IMR-90 (cell line): ENCODE results near the gene MPZL1. TPM values are rescaled to one million over a fixed set of nuclear protein-coding genes. Genes with fewer than 3 reads are reported as not detected.

Experiments
- ATAC-seq: fragments of 200-7000 bp; cut with Tn5 transposase; 2 replicates; pipeline ENCODE4 v1.9.1; 2020; ENCODE audit warnings: low read depth, mild to moderate bottlenecking, moderate library complexity
- BruUV-seq: library from RNA; stranded (reverse); fragments of 400-500 nt; replicated peaks from 2 replicates; lab custom pipeline; 2021; lab: Mats Ljungman, UMichigan
- CTCF ChIA-PET: fragments of 300-600 bp; formaldehyde crosslinking; extraction: SDS; loops from one replicate; lab custom pipeline; 2021; ENCODE audit warnings: antibody characterized with exemption; lab: Yijun Ruan, JAX
- POLR2A ChIA-PET: fragments of 300-600 bp; sonication (Branson Sonifier 250); formaldehyde crosslinking; loops from one replicate; lab custom pipeline; 2022; ENCODE audit warnings: antibody characterized with exemption; ENCODE audit not compliant: unreplicated experiment; lab: Charles Lee
- DNase-seq: peaks from one replicate; pipeline ENCODE4 v3.0.0; 2013
- H2AFZ ChIP-seq: replicated peaks from 2 replicates; pipeline ENCODE3; 2013; ENCODE audit warnings: low read length, mild to moderate bottlenecking; ENCODE audit not compliant: poor library complexity
- H2AK5ac ChIP-seq: 2 replicates; pipeline ENCODE4 v1.6.1; 2013; ENCODE audit warnings: low read depth, low read length, inconsistent platforms
- H2AK9ac ChIP-seq: replicated peaks from 2 replicates; pipeline ENCODE3; 2013; ENCODE audit warnings: mild to moderate bottlenecking, low read depth, low read length, moderate library complexity; ENCODE audit not compliant: poor library complexity
- H2BK120ac ChIP-seq: 2 replicates; pipeline ENCODE4 v1.6.1; 2013; ENCODE audit warnings: low read depth, low read length, inconsistent platforms
- H2BK15ac ChIP-seq: 3 replicates; pipeline ENCODE4 v1.6.1; 2013; ENCODE audit warnings: low read depth, low read length, inconsistent platforms
- H2BK20ac ChIP-seq: 2 replicates; pipeline ENCODE4 v1.6.1; 2013; ENCODE audit warnings: low read depth, mild to moderate bottlenecking, inconsistent platforms, low read length, moderate library complexity
- H2BK5ac ChIP-seq: 2 replicates; pipeline ENCODE4 v1.6.1; 2013; ENCODE audit warnings: mild to moderate bottlenecking, low read depth, low read length, inconsistent platforms; ENCODE audit not compliant: poor library complexity, severe bottlenecking
- H3K14ac ChIP-seq: replicated peaks from 2 replicates; pipeline ENCODE4 v1.6.1; 2013; ENCODE audit warnings: low read depth, low read length, inconsistent platforms
- H3K18ac ChIP-seq: 2 replicates; pipeline ENCODE4 v1.6.1; 2013; ENCODE audit warnings: low read depth, low read length, control low read depth
- H3K23ac ChIP-seq: 2 replicates; pipeline ENCODE4 v1.6.1; 2013; ENCODE audit warnings: low read depth, low read length, inconsistent platforms
- H3K27ac ChIP-seq: 2 replicates; pipeline ENCODE4 v1.5.1; 2013; ENCODE audit warnings: mild to moderate bottlenecking, control low read depth, low read length; ENCODE audit not compliant: insufficient read depth
- H3K27me3 ChIP-seq: 2 replicates; pipeline ENCODE4 v1.6.1; 2013; ENCODE audit warnings: low read length; ENCODE audit not compliant: control insufficient read depth, insufficient read depth
- H3K36me3 ChIP-seq: 2 replicates; pipeline ENCODE4 v1.6.1; 2013; ENCODE audit warnings: low read length, mixed read lengths; ENCODE audit not compliant: control insufficient read depth, insufficient read depth
- H3K4ac ChIP-seq: 2 replicates; pipeline ENCODE4 v1.6.1; 2013; ENCODE audit warnings: low read depth, low read length, inconsistent platforms
- H3K4me1 ChIP-seq: 2 replicates; pipeline ENCODE4 v1.6.1; 2013; ENCODE audit warnings: low read length, mixed read lengths; ENCODE audit not compliant: control insufficient read depth, insufficient read depth
- H3K4me2 ChIP-seq: 2 replicates; pipeline ENCODE4 v1.6.1; 2013; ENCODE audit warnings: low read depth, mild to moderate bottlenecking, control low read depth, low read length, moderate library complexity
- H3K4me3 ChIP-seq: 2 replicates; pipeline ENCODE4 v1.5.1; 2013; ENCODE audit warnings: low read depth, mild to moderate bottlenecking, control low read depth, low read length, moderate library complexity; ENCODE audit not compliant: insufficient read depth
- H3K56ac ChIP-seq: 2 replicates; pipeline ENCODE4 v1.6.1; 2013; ENCODE audit warnings: low read length, inconsistent platforms; ENCODE audit not compliant: insufficient read depth; ENCODE audit errors: extremely low read depth
- H3K79me1 ChIP-seq, 2 experiments: 2 replicates each; pipeline ENCODE4 v1.6.1; 2013; ENCODE audit warnings: low read length in 2 of 2, inconsistent platforms in 1 of 2, low read depth in 1 of 2
- H3K9ac ChIP-seq: 2 replicates; pipeline ENCODE4 v1.6.1; 2013; ENCODE audit warnings: low read depth, low read length, control low read depth
- H3K9me1 ChIP-seq: 2 replicates; pipeline ENCODE4 v1.6.1; 2013; ENCODE audit warnings: low read length, inconsistent platforms; ENCODE audit not compliant: insufficient read depth
- H3K9me3 ChIP-seq: 2 replicates; pipeline ENCODE4 v1.6.1; 2013; ENCODE audit warnings: low read length; ENCODE audit not compliant: control insufficient read depth, insufficient read depth
- H4K20me1 ChIP-seq: 2 replicates; pipeline ENCODE4 v1.6.1; 2013; ENCODE audit warnings: low read length, inconsistent platforms; ENCODE audit not compliant: insufficient read depth
- H4K5ac ChIP-seq: 2 replicates; pipeline ENCODE4 v1.6.1; 2013; ENCODE audit warnings: mild to moderate bottlenecking, low read depth, low read length, control low read depth
- H4K8ac ChIP-seq, 2 experiments: 2 replicates each; pipeline ENCODE4 v1.6.1; 2013; ENCODE audit warnings: low read depth in 2 of 2, low read length in 2 of 2, control low read depth in 1 of 2, inconsistent platforms in 1 of 2
- H4K91ac ChIP-seq: 2 replicates; pipeline ENCODE4 v1.6.1; 2013; ENCODE audit warnings: low read depth, low read length, inconsistent platforms; ENCODE audit not compliant: insufficient read depth
- BHLHE40 ChIP-seq: fragments of 150-350 bp; IDR thresholded peaks from 2 replicates; pipeline ENCODE4 v1.6.1; 2016; ENCODE audit warnings: mild to moderate bottlenecking, low read depth, low read length
- CEBPB ChIP-seq: IDR thresholded peaks from 2 replicates; pipeline ENCODE4 v1.6.1; 2012; ENCODE audit warnings: low read depth, low read length, improper control_type of control experiment
- CHD1 ChIP-seq: IDR thresholded peaks from 2 replicates; pipeline ENCODE4 v1.6.1; 2012; ENCODE audit warnings: low read depth, low read length, improper control_type of control experiment
- CTCF ChIP-seq: conservative IDR thresholded peaks from 2 replicates; pipeline ENCODE4 v1.5.1; 2012; ENCODE audit warnings: mild to moderate bottlenecking, low read depth, low read length, improper control_type of control experiment
- MAZ ChIP-seq: IDR thresholded peaks from 2 replicates; pipeline ENCODE4 v1.6.1; 2012; ENCODE audit warnings: low read depth, mild to moderate bottlenecking, low read length, improper control_type of control experiment, moderate library complexity, borderline replicate concordance
- NFE2L2 ChIP-seq: fragments of 150-350 bp; IDR thresholded peaks from 2 replicates; pipeline ENCODE4 v1.6.1; 2016; ENCODE audit warnings: low read depth, mild to moderate bottlenecking, low read length
- POLR2A ChIP-seq: IDR thresholded peaks from 2 replicates; pipeline ENCODE4 v1.6.1; 2012; ENCODE audit warnings: mild to moderate bottlenecking, low read depth, low read length
- RAD21 ChIP-seq: IDR thresholded peaks from 2 replicates; pipeline ENCODE4 v1.6.1; 2012; ENCODE audit warnings: low read length, improper control_type of control experiment
- RFX5 ChIP-seq: IDR thresholded peaks from 2 replicates; pipeline ENCODE4 v1.8.0; 2012; ENCODE audit warnings: low read depth, mild to moderate bottlenecking, low read length, moderate library complexity
- SMC3 ChIP-seq: fragments of 150-350 bp; IDR thresholded peaks from 2 replicates; pipeline ENCODE4 v1.6.1; 2016; ENCODE audit warnings: low read depth, mild to moderate bottlenecking, antibody characterized with exemption, low read length, moderate library complexity
- USF2 ChIP-seq: fragments of 150-350 bp; IDR thresholded peaks from 2 replicates; pipeline ENCODE4 v1.6.1; 2017; ENCODE audit warnings: mild to moderate bottlenecking, antibody characterized with exemption, low read length, low read depth
- WGBS, 2 experiments: methylation state at CpG; one replicate each; pipeline versions ENCODE4 v1.1.5 to v1.1.7; 2013; ENCODE audit warnings: missing lambda C conversion rate in 2 of 2; ENCODE audit not compliant: insufficient read length in 1 of 2; ENCODE audit errors: extremely low coverage in 2 of 2; 5-methylcytosine and 5-hydroxymethylcytosine counted together
- dilution Hi-C: fragments of 300-500 bp; cut with HindIII; formaldehyde crosslinking; loops from one replicate; pipeline ENCODE4 v1.14.3; 2018; ENCODE audit warnings: low sequenced_read_pairs; ENCODE audit not compliant: unreplicated experiment
- in situ Hi-C: fragments of 300-500 bp; cut with MboI; formaldehyde crosslinking; loops from 3 replicates; pipeline ENCODE4 v1.14.3; 2019; ENCODE audit warnings: low sequenced_read_pairs, inconsistent platforms, mixed read lengths
- intact Hi-C: fragments of 100-400 bp; cut with micrococcal nuclease; formaldehyde crosslinking; loops from 2 replicates; pipeline ENCODE4 v1.10.0; 2022
- polyA plus RNA-seq, 3 experiments: library from polyadenylated mRNA; depleted of rRNA; stranded (reverse); fragments of >200 nt; gene quantifications; 2 replicates each; pipeline ENCODE4 v1.2.3, GENCODE V29; 2012; ENCODE audit warnings: low replicate concordance in 1 of 3
- total RNA-seq: library from RNA; depleted of rRNA; stranded (reverse); fragments of >200 nt; gene quantifications from 2 replicates; pipeline ENCODE4 v1.2.3, GENCODE V29; 2012
- TF ChIP-seq, protein P1 (sequence below): fragments of 150-350 bp; IDR thresholded peaks from 2 replicates; pipeline ENCODE4 v1.6.1; 2016; ENCODE audit warnings: low read depth, mild to moderate bottlenecking, low read length, moderate library complexity, borderline replicate concordance

The MPZL1 gene
- total and polyA plus RNA-seq, 2 of the 4 experiments (the other 2 are of a cell fraction) = 55.3 to 87.3 TPM

- Histone ChIP-seq H3K9ac (no peak overlapping the region), H3K4ac (no peak overlapping the region), H3K14ac (no peak overlapping the region), H2BK20ac (no peak overlapping the region), H3K9me1 (no peaks in the 10 kb centered on the region), H3K4me2 (no peak overlapping the region), H4K20me1 (no peaks in the 10 kb centered on the region), H4K5ac (no peak overlapping the region), H3K56ac (no peak overlapping the region), H3K27ac (no peak overlapping the region), H2BK5ac (no peak overlapping the region), H3K4me3 (no peak overlapping the region), H2AK9ac (no peak overlapping the region), H3K4me1 (no peaks in the 10 kb centered on the region), H4K91ac (no peak overlapping the region), H3K9me3 (no peaks in the 10 kb centered on the region), H3K18ac (no peak overlapping the region), H2AK5ac (no peak overlapping the region), H3K23ac (no peak overlapping the region), H2BK120ac (no peak overlapping the region), H4K8ac (no peak overlapping the region), H3K79me1 (no peaks in the 10 kb centered on the region), H3K27me3 (peaks cover 30% of the 10 kb centered on the region), H2BK15ac (no peak overlapping the region), H3K36me3 (no peaks in the 10 kb centered on the region), H2AFZ (no peak overlapping the region)
- in situ Hi-C loops = no loop called here
- ATAC-seq (no peak), DNase-seq (no peak)
- ChIA-PET POLR2A (no interaction called here), CTCF (interaction anchor here (0.8 kb wide), 1 partner anchor 22 kb away, joined by 3 read pairs; no protein-coding TSS in a partner anchor)
- intact Hi-C loops = no loop called here
- no TSS peak for BruUV-seq
- TF ChIP-seq RFX5 = no peak
- no peak for TF ChIP-seq POLR2A
- TF ChIP-seq RAD21 = no peak
- no peak for TF ChIP-seq CTCF
- TF ChIP-seq CHD1 = no peak
- TF ChIP-seq SMC3 = no peak
- TF ChIP-seq, protein P1, sequence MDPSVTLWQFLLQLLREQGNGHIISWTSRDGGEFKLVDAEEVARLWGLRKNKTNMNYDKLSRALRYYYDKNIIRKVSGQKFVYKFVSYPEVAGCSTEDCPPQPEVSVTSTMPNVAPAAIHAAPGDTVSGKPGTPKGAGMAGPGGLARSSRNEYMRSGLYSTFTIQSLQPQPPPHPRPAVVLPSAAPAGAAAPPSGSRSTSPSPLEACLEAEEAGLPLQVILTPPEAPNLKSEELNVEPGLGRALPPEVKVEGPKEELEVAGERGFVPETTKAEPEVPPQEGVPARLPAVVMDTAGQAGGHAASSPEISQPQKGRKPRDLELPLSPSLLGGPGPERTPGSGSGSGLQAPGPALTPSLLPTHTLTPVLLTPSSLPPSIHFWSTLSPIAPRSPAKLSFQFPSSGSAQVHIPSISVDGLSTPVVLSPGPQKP = no peak
- no peak for TF ChIP-seq NFE2L2
- no peak for TF ChIP-seq CEBPB
- no peak for TF ChIP-seq USF2
- no peak for TF ChIP-seq BHLHE40
- TF ChIP-seq MAZ = no peak
- no CpG with 5 or more reads among the region's 2 CpGs for WGBS, 2 experiments
- dilution Hi-C loops = no loop called here
Observed at GRCh38 chr1:167674156-167674555, 47.6 kb upstream of the MPZL1 start.
